Gastroesophageal sphincter (tissue), 4 donors: ENCODE data around the gene DYRK2. TPM values are rescaled to one million over a fixed set of nuclear protein-coding genes. Genes with fewer than 3 reads are reported as not detected.
"Not testable (repeated sequence)": the region's sequence is repeated elsewhere in the genome, so short reads cannot be mapped to it uniquely, and the experiment has no call there.

Experiments
- ATAC-seq: fragments of 150-250 bp; one replicate; pipeline ENCODE4 v1.9.1; 2016; ENCODE audit warnings: mild to moderate bottlenecking, moderate library complexity
- H3K27ac ChIP-seq, 4 donors: fragments of 200-600 bp; sonication (generic) in 3 of 4; 1 replicate in 3 of 4; 2 replicates in 1 of 4; pipeline ENCODE4 v1.5.1; 2016 to 2019
- H3K27me3 ChIP-seq: fragments of 200-600 bp; sonication (generic); one replicate; pipeline ENCODE4 v1.5.1; 2019
- H3K36me3 ChIP-seq, 2 donors: fragments of 200-600 bp; sonication (generic); one replicate each; pipeline ENCODE4 v1.5.1; 2019; ENCODE audit warnings: control low read depth in 1 of 2
- H3K4me1 ChIP-seq, 3 donors: fragments of 200-600 bp; sonication (generic); 1 replicate in 2 of 3; 2 replicates in 1 of 3; pipeline ENCODE4 v1.5.1; 2016 to 2019; ENCODE audit warnings: control low read depth in 2 of 3
- H3K4me3 ChIP-seq, 2 donors: fragments of 200-600 bp; sonication (generic); one replicate each; pipeline ENCODE4 v1.5.1; 2019; ENCODE audit warnings: mild to moderate bottlenecking in 1 of 2, moderate library complexity in 1 of 2
- H3K9me3 ChIP-seq, 3 donors: fragments of 200-600 bp; sonication (generic); one replicate each; pipeline ENCODE4 v1.5.1; 2017 to 2019; ENCODE audit warnings: control low read depth in 2 of 3
- EP300 ChIP-seq: sonication (generic); formaldehyde crosslinking; IDR thresholded peaks from one replicate; pipeline ENCODE4 v1.6.1; 2017; ENCODE audit warnings: antibody characterized with exemption, mild to moderate bottlenecking
- POLR2A ChIP-seq, 2 donors: fragments of 450-650 bp; IDR thresholded peaks; one replicate each; pipeline ENCODE4 v1.6.1; 2017; ENCODE audit warnings: antibody characterized with exemption in 2 of 2, mild to moderate bottlenecking in 2 of 2, moderate library complexity in 1 of 2
- POLR2AphosphoS5 ChIP-seq: sonication (generic); formaldehyde crosslinking; IDR thresholded peaks from one replicate; pipeline ENCODE4 v1.6.1; 2017; ENCODE audit warnings: antibody characterized with exemption
- WGBS, 2 donors: methylation state at CpG; one replicate each; pipeline ENCODE4 v1.1.5; 2018; ENCODE audit warnings: low coverage in 1 of 2; 5-methylcytosine and 5-hydroxymethylcytosine counted together
- total RNA-seq, 4 donors: library from RNA; depleted of rRNA; stranded (reverse); fragments of >200 nt; gene quantifications; one replicate each; pipeline ENCODE4 v1.1.0, GENCODE V29; 2016
- TF ChIP-seq, protein P1 (sequence below), 4 experiments: fragments of 200-600 bp in 2 of 4; fragments of 450-650 bp in 2 of 4; sonication (generic) in 1 of 4; IDR thresholded peaks; one replicate each; pipeline ENCODE4 v1.5.1; 2017 to 2019; ENCODE audit warnings: antibody characterized with exemption in 4 of 4, mild to moderate bottlenecking in 2 of 4, moderate library complexity in 2 of 4

Gene DYRK2
- total RNA-seq, 4 donors from 2014 or later: 24.0 to 58.2 (median 32.2) TPM

DNA sequence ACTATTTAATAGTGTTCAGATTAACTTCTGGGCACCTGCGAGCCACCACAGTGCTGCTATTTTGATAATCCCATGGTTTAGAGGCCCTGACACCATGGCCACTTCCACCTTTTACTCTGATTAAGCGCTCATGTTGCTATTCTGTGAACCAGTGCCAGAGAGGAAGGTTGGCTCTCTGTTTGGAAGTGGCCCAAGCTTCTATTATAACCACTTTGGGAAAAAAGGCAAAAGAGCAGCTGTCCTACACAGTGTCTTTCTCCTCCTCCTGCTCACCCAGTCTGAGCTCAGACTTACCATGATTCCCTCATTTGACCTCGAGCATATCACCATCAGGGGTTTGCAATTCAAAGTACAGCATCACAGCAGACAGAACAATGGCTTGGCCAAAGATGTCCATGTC is 23.3 kb downstream of the DYRK2 start:
- H3K27me3 ChIP-seq: no peaks in the 10 kb centered on the region
- no peak overlapping the region for H3K27ac ChIP-seq

DNA sequence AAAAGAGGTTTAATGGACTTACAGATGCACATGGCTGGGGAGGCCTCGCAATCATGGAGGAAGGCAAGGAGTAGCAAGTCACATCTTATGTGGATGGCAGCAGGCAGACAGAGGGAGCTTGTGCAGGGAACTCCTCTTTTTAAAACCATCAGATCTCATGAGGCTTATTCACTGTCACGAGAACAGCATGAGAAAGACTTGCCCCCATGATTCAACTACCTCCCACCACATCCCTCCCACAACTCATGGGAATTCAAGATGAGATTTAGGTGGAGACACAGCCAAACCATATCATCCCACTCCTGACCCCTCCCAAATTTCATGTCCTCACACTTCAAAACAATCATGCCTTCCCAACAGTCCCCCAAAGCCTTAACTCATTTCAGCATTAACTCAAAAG is 24.0 kb downstream of the DYRK2 start:
- WGBS, 2 donors: 67 to 77% methylated on average over 2 of the region's 2 CpGs
- H3K27me3 ChIP-seq, H3K27ac ChIP-seq, ATAC-seq, H3K9me3 ChIP-seq, H3K36me3 ChIP-seq, H3K4me3 ChIP-seq: not testable (repeated sequence)
- H3K4me1 ChIP-seq: peaks cover 0 to 18% (median 0%) of the 10 kb centered on the region in 3 donors

More for the DNA sequence above, 23.3 kb downstream of the DYRK2 start:
- no peak overlapping the region for H3K4me3 ChIP-seq
- ATAC-seq: no peak
- no peaks in the 10 kb centered on the region for H3K36me3 ChIP-seq
- TF ChIP-seq, protein P1, sequence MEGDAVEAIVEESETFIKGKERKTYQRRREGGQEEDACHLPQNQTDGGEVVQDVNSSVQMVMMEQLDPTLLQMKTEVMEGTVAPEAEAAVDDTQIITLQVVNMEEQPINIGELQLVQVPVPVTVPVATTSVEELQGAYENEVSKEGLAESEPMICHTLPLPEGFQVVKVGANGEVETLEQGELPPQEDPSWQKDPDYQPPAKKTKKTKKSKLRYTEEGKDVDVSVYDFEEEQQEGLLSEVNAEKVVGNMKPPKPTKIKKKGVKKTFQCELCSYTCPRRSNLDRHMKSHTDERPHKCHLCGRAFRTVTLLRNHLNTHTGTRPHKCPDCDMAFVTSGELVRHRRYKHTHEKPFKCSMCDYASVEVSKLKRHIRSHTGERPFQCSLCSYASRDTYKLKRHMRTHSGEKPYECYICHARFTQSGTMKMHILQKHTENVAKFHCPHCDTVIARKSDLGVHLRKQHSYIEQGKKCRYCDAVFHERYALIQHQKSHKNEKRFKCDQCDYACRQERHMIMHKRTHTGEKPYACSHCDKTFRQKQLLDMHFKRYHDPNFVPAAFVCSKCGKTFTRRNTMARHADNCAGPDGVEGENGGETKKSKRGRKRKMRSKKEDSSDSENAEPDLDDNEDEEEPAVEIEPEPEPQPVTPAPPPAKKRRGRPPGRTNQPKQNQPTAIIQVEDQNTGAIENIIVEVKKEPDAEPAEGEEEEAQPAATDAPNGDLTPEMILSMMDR (IDR thresholded peaks at IDR 0.05): no peak
- no peak for TF ChIP-seq POLR2AphosphoS5
- no peak for TF ChIP-seq EP300
- no peak for TF ChIP-seq POLR2A (IDR thresholded peaks at IDR 0.05)
- peaks cover 0 to 24% (median 2%) of the 10 kb centered on the region in 3 donors for H3K4me1 ChIP-seq
- no peaks in the 10 kb centered on the region for H3K9me3 ChIP-seq
- WGBS, 2 donors: 83 to 85% methylated on average over 2 to 3 of the region's 3 CpGs

DNA sequence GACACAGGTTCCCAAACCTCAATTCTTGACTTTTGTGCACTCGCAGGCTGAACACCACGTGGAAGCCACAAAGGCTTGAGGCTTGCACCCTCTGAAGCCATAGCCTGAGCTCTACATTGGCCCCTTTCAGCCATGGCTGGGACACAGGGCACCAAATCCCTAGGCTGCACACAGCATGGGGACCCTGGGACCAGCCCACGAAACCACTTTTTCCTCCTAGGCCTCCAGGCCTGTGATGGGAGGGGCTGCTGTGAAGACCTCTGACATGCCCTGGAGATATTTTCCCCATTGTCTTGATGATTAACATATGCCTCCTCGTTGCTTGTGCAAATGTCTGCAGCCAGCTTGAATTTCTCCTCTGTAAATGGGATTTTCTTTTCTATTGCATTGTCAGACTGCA is 25.0 kb downstream of the DYRK2 start:
- not testable (repeated sequence) for H3K4me3 ChIP-seq, H3K36me3 ChIP-seq, H3K27ac ChIP-seq, H3K9me3 ChIP-seq, H3K27me3 ChIP-seq, ATAC-seq
- 45 to 100% methylated on average over 1 of the region's 4 CpGs for WGBS, 2 donors
- H3K4me1 ChIP-seq: peaks cover 0 to 14% (median 0%) of the 10 kb centered on the region in 3 donors

DNA sequence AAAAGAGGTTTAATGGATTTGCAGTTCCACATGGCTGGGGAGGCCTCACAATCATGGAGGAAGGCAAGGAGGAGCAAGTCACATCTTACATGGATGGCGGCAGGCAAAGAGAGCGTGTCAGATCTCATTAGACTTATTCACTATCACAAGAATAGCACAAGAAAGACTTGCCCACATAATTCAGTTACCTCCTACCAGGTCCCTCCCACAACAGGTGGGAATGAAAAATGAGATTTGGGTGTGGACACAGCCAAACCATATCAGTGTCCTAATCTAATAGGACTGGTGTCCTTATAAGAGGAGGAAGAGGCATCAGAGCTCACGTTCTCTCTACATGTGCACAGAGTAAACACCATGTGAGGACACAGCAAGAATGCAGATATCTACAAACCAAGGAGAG is 25.9 kb downstream of the DYRK2 start:
- Histone ChIP-seq H3K27me3 (no peaks in the 10 kb centered on the region), H3K27ac (no peak overlapping the region), H3K36me3 (no peaks in the 10 kb centered on the region), H3K4me1 (peaks cover 0 to 18% (median 5%) of the 10 kb centered on the region in 3 donors), H3K4me3 (no peak overlapping the region), H3K9me3 (no peaks in the 10 kb centered on the region)
- no peak for TF ChIP-seq POLR2AphosphoS5
- TF ChIP-seq POLR2A (IDR thresholded peaks at IDR 0.05): no peak
- TF ChIP-seq EP300: no peak
- TF ChIP-seq, protein P1 (IDR thresholded peaks at IDR 0.05): no peak
- ATAC-seq: no peak
- 90 to 100% methylated on average over 2 to 3 of the region's 3 CpGs for WGBS, 2 donors

DNA sequence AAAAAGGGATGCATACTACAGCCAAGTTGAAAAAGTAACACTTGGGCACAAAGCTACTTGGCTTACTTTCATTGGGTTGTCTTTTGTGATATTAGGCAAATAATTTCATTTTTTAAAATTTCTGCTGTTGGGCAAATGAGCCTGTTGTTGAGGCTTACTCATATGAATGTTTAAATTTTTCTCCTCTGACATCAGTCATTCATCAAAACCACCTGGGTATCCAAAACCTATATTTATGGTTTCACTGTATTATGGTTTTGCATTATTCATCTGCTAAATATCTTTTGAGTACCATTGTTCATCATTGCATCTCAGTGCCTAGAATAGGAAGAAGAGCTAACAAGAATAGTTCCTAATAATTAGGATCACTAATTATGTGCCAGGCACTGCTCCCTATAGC is 28.1 kb downstream of the DYRK2 start:
- H3K36me3 ChIP-seq: no peaks in the 10 kb centered on the region
- H3K27ac ChIP-seq: no peak overlapping the region
- H3K4me1 ChIP-seq: peaks cover 0 to 29% (median 5%) of the 10 kb centered on the region in 3 donors
- ATAC-seq: no peak
- TF ChIP-seq POLR2AphosphoS5: no peak
- TF ChIP-seq POLR2A (IDR thresholded peaks at IDR 0.05): no peak
- no peak for TF ChIP-seq EP300
- TF ChIP-seq, protein P1 (IDR thresholded peaks at IDR 0.05): no peak
- H3K4me3 ChIP-seq: no peak overlapping the region
- H3K9me3 ChIP-seq: no peaks in the 10 kb centered on the region
- H3K27me3 ChIP-seq: no peaks in the 10 kb centered on the region

DNA sequence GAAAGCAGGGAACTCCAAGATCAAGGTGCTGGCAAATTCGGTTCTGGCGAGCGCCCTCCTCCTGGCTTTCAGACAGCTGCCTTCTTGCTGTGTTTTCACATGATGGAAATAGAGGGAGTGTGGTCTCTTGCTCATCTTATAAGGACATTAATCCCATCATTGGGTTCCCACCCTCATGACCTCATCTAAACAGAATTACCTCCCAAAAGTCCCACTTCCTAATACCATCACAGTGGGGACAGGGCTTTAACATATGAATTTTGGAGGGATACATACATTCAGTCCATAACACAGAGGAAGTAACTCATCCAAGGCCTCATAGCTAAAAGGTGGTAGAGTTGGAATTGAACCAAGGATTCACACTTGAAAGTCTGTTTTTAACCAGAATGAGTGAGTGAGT is 28.6 kb downstream of the DYRK2 start:
- WGBS, 2 donors: 94 to 96% methylated on average over 3 of the region's 3 CpGs
- Histone ChIP-seq H3K9me3 (no peaks in the 10 kb centered on the region), H3K27ac (no peak overlapping the region), H3K4me1 (peaks cover 0 to 25% (median 5%) of the 10 kb centered on the region in 3 donors), H3K27me3 (no peaks in the 10 kb centered on the region), H3K36me3 (no peaks in the 10 kb centered on the region), H3K4me3 (no peak overlapping the region)
- no peak for ATAC-seq
- TF ChIP-seq POLR2A (IDR thresholded peaks at IDR 0.05): no peak
- TF ChIP-seq, protein P1 (IDR thresholded peaks at IDR 0.05): no peak
- TF ChIP-seq POLR2AphosphoS5: no peak
- TF ChIP-seq EP300: no peak
